ENCODE results near the gene ANO6. TPM values are rescaled to one million over a fixed set of nuclear protein-coding genes. Genes with fewer than 3 reads are reported as not detected.

ANO6 gene
- total and polyA plus RNA-seq, 2 of the 4 experiments (the other 2 are of a cell fraction) = 21.6 to 41.0 TPM

DNA sequence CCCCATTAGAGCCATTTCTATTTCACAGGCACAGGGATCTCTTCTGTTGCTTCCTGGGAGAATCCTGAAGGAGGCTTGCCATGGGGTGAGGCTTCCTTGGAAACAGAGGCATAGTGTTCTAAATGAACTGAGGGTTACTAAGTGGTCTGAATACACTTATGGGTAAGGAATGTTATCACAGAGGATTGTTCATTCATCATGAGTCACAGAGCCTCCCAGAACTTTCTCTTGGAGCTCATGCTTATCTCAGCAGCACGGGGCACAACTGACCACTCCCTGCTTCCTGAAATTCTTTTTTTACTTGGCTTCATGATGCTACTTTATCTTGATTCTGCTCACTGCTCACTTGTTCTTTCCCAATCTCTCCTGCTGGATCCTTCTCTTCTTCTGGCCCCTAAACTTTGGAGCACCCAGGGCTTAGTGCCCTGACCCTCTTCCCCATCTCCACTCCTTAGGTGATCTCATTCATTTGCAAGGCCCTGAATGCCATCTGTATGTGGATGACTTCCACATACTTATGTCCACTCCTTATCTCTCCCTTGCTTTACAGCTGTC lies 57.9 kb downstream of the ANO6 start:
- ATAC-seq (ENCODE audit: low read depth) = peak; percentile 95
- Histone ChIP-seq H3K18ac (ENCODE audit: low read depth, low read length) (peak overlapping the region; percentile 55; the same call in 1 of the 2 replicates), H2AFZ (replicated peaks; ENCODE audit: low read length, poor library complexity) (peak overlapping the region; percentile 56), H4K20me1 (ENCODE audit: insufficient read depth, low read length) (peaks cover 13% of the 10 kb centered on the region; the same call in 1 of the 2 replicates), H4K5ac (ENCODE audit: low read depth, low read length) (peak overlapping the region; percentile 25; the same call in 1 of the 2 replicates), H2BK5ac (ENCODE audit: low read depth, low read length, poor library complexity, severe bottlenecking) (peak overlapping the region; percentile 74), H2BK120ac (ENCODE audit: low read depth, low read length) (peak overlapping the region; percentile 87), H4K91ac (ENCODE audit: insufficient read depth, low read depth, low read length) (peak overlapping the region; percentile 82), H3K9me3 (ENCODE audit: control insufficient read depth, insufficient read depth, low read length) (no peaks in the 10 kb centered on the region), H3K9me1 (ENCODE audit: insufficient read depth, low read length) (peaks cover 22% of the 10 kb centered on the region), H3K4me1 (ENCODE audit: control insufficient read depth, insufficient read depth, low read length) (peaks cover 18% of the 10 kb centered on the region), H2BK15ac (ENCODE audit: low read depth, low read length) (peak overlapping the region; percentile 88; the same call in 2 of the 3 replicates), H3K4ac (ENCODE audit: low read depth, low read length) (peak overlapping the region; percentile 73), H2AK5ac (ENCODE audit: low read depth, low read length) (peak overlapping the region; percentile 60), H3K4me3 (ENCODE audit: insufficient read depth, low read depth, low read length) (no peak overlapping the region), H3K27me3 (ENCODE audit: control insufficient read depth, insufficient read depth, low read length) (no peaks in the 10 kb centered on the region), H3K79me1 (ENCODE audit: low read depth in 1 of 2, low read length in 2 of 2) (peaks cover 33 to 69% of the 10 kb centered on the region in 2 experiments), H3K36me3 (ENCODE audit: control insufficient read depth, insufficient read depth, low read length) (no peaks in the 10 kb centered on the region; the same call in 1 of the 2 replicates), H3K27ac (ENCODE audit: insufficient read depth, low read length) (peak overlapping the region; percentile 71), H3K56ac (ENCODE audit: extremely low read depth, insufficient read depth, low read length) (peak overlapping the region; percentile 70), H2BK20ac (ENCODE audit: low read depth, low read length) (peak overlapping the region; percentile 71), H3K9ac (ENCODE audit: low read depth, low read length) (no peak overlapping the region), H3K14ac (replicated peaks; ENCODE audit: low read depth, low read length) (peak overlapping the region; percentile 79), H3K23ac (ENCODE audit: low read depth, low read length) (peak overlapping the region; percentile 75; the same call in 1 of the 2 replicates), H3K4me2 (ENCODE audit: low read depth, low read length) (peak overlapping the region; percentile 45), H4K8ac (ENCODE audit: low read depth in 2 of 2, low read length in 2 of 2) (peak overlapping the region; percentile 42 to 83), H2AK9ac (replicated peaks; ENCODE audit: low read depth, low read length, poor library complexity) (peak overlapping the region; percentile 91)
- in situ Hi-C loops (cut with MboI; ENCODE audit: low sequenced_read_pairs) (no loop called here), intact Hi-C loops (cut with micrococcal nuclease) (loop anchor here (1.0 to 5.0 kb wide), 2 partner anchors 63 to 269 kb away; no protein-coding TSS in a partner anchor), dilution Hi-C loops (cut with HindIII; ENCODE audit: low sequenced_read_pairs, unreplicated experiment) (no loop called here)
- POLR2A ChIA-PET (ENCODE audit: unreplicated experiment) = no interaction called here
- WGBS, 2 experiments (ENCODE audit: extremely low coverage in 2 of 2, insufficient read length in 1 of 2) = no CpG with 5 or more reads among the region's 1 CpG
- peak; percentile 98 for DNase-seq
- no TSS peak for BruUV-seq (replicated peaks)
- TF ChIP-seq CEBPB (IDR thresholded peaks at IDR 0.05; ENCODE audit: low read depth, low read length) (peak; percentile 70), MAZ (IDR thresholded peaks at IDR 0.05; ENCODE audit: borderline replicate concordance, low read depth, low read length) (peak; percentile 9; the same call in 1 of the 2 replicates), RAD21 (IDR thresholded peaks at IDR 0.05; ENCODE audit: low read length) (peak; percentile 16), MAFK (IDR thresholded peaks at IDR 0.05; ENCODE audit: low read depth, low read length) (peak; percentile 46; the same call in 1 of the 2 replicates), NFE2L2 (IDR thresholded peaks at IDR 0.05; ENCODE audit: low read depth, low read length) (no peak), FOS (IDR thresholded peaks at IDR 0.05; ENCODE audit: low read depth, low read length) (peak; percentile 91), MXI1 (IDR thresholded peaks at IDR 0.05; ENCODE audit: borderline replicate concordance, low read depth, low read length) (peak; percentile 52; the same call in 1 of the 2 replicates), SMC3 (IDR thresholded peaks at IDR 0.05; ENCODE audit: low read depth, low read length) (peak; percentile 18; the same call in 1 of the 2 replicates), RFX5 (IDR thresholded peaks at IDR 0.05; ENCODE audit: low read depth, low read length) (no peak), CHD1 (IDR thresholded peaks at IDR 0.05; ENCODE audit: low read depth, low read length) (0 out of 2 replicates have a peak, but pooled peaks have one; percentile 54), BHLHE40 (IDR thresholded peaks at IDR 0.05; ENCODE audit: low read depth, low read length) (peak; percentile 91), ELK1 (IDR thresholded peaks at IDR 0.05; ENCODE audit: borderline replicate concordance, low read depth, low read length) (no peak), POLR2A (IDR thresholded peaks at IDR 0.05; ENCODE audit: low read depth, low read length) (peak; percentile 48; the same call in 1 of the 2 replicates), USF2 (IDR thresholded peaks at IDR 0.05; ENCODE audit: low read depth, low read length) (peak; percentile 78)
- CTCF ChIA-PET = no interaction called here

Data from IMR-90 (cell line).